Stomach (tissue), 4 donors: ENCODE results near the gene GPER1.

Experiments
- CTCF ChIP-seq, 7 experiments: fragments of 450-650 bp in 4 of 7; fragments of 200-600 bp in 3 of 7; sonication (generic) in 3 of 7; IDR thresholded peaks; one replicate each; pipeline ENCODE4 v1.5.1; 2016 to 2019; ENCODE audit warnings: antibody characterized with exemption in 7 of 7, control low read depth in 2 of 7, mild to moderate bottlenecking in 1 of 7
- POLR2A ChIP-seq, 4 donors: fragments of 450-650 bp; IDR thresholded peaks; one replicate each; pipeline ENCODE4 v1.6.1; 2016; ENCODE audit warnings: antibody characterized with exemption in 4 of 4, control low read depth in 2 of 4, mild to moderate bottlenecking in 1 of 4, moderate library complexity in 1 of 4
- POLR2AphosphoS5 ChIP-seq, 3 donors: sonication (generic); formaldehyde crosslinking; IDR thresholded peaks; one replicate each; pipeline ENCODE4 v1.6.1; 2016; ENCODE audit warnings: antibody characterized with exemption in 3 of 3

DNA sequence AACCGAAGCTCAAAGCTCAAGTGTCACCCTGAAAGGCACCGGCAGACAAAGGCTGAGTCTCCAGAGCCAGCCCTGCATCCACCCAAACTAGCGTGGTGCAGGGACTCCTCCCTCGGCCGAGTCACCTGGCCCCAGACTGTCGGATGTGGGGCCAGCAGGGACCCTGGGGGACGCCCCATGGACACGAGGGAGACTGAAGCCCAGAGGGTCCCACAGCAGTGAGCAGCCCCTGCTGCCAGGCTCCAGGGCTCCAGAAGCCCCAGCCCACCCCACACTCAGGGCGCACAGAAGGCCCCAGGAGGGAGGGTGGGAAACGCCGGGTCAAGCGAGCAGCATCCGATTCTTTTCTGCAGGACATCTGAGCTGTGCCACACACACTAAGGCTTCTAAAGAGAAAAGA lies 23.3 kb upstream of the GPER1 start:
- TF ChIP-seq CTCF (IDR thresholded peaks at IDR 0.05) (no peak), POLR2A (IDR thresholded peaks at IDR 0.05) (no peak), POLR2AphosphoS5 (IDR thresholded peaks at IDR 0.05) (no peak)
